ENCODE measurements around the gene R3HCC1L. TPM values are rescaled to one million over a fixed set of nuclear protein-coding genes. Genes with fewer than 3 reads are reported as not detected.

The R3HCC1L gene
- total and polyA plus RNA-seq, 9 of the 15 experiments (the other 6 are each of a cell fraction or from before 2014, with no cell fraction given): 9.1 to 17.8 (median 12.6) TPM

DNA sequence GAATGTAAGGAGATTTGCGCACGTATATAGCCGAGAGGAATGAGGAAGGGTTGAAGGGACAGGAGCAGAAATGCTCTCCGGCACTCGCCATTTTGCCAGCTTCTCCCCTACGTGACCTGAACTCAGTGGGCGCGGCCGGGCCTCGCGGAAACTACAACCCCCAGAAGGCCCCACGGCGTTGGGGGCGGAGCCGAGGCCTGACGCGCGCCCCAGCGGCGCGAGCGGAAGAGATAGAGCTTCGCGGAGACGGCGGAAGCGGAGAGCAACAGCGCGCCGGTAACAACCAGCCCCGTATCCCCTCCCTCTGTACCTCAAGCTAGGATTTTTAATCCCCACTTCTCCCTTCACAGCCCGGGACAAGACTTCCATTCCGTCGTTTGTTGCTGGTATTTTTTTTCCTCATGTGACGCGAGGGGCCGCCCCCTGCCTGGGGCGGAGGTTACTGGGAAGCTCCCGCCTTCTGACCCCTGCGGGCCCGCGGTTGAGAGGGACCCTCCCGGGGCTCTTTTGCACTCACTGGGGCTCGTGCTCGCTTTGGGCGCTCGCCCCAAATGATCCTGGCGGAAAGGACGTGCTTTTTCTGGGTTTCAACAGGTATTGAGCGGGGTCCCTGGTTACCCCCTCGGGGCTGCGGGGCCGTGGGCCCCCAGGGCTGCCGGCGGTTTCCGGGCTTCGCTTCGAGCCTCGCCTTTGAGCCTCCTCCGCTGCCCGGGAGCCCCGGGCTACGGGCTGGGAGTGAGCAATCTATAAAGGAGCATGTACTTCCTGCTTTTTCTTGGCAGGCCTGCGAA is at the start of gene R3HCC1L (continued):
- TF ChIP-seq, protein P1, sequence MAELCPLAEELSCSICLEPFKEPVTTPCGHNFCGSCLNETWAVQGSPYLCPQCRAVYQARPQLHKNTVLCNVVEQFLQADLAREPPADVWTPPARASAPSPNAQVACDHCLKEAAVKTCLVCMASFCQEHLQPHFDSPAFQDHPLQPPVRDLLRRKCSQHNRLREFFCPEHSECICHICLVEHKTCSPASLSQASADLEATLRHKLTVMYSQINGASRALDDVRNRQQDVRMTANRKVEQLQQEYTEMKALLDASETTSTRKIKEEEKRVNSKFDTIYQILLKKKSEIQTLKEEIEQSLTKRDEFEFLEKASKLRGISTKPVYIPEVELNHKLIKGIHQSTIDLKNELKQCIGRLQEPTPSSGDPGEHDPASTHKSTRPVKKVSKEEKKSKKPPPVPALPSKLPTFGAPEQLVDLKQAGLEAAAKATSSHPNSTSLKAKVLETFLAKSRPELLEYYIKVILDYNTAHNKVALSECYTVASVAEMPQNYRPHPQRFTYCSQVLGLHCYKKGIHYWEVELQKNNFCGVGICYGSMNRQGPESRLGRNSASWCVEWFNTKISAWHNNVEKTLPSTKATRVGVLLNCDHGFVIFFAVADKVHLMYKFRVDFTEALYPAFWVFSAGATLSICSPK (IDR thresholded peaks at IDR 0.05; ENCODE audit: borderline replicate concordance): no peak
- TF ChIP-seq TBL1XR1 (IDR thresholded peaks at IDR 0.05; ENCODE audit: low read length in 2 of 2) (0 out of 4 replicates have a peak, but pooled peaks of 1 of the 2 experiments have one; percentile 21), RBM34 (IDR thresholded peaks at IDR 0.05; ENCODE audit: borderline replicate concordance, insufficient read depth, low read length) (no peak), CBX1 (IDR thresholded peaks at IDR 0.05; ENCODE audit: low read depth) (no peak), ZNF561 (CRISPR knock-in tag; conservative IDR thresholded peaks at IDR 0.05) (no peak), TARDBP (IDR thresholded peaks at IDR 0.05) (no peak), DACH1 (IDR thresholded peaks at IDR 0.05; ENCODE audit: partially characterized antibody) (no peak), ZEB2 (IDR thresholded peaks at IDR 0.05) (no peak), ZNF764 (CRISPR knock-in tag; IDR thresholded peaks at IDR 0.05; ENCODE audit: low read depth) (no peak), PHB2 (IDR thresholded peaks at IDR 0.05; ENCODE audit: low read depth) (no peak), ZNF140 (CRISPR knock-in tag; IDR thresholded peaks at IDR 0.05) (no peak), NCOA6 (IDR thresholded peaks at IDR 0.05) (no peak), ETS2 (tag; IDR thresholded peaks at IDR 0.05; ENCODE audit: borderline replicate concordance, poor library complexity, severe bottlenecking) (no peak), NRF1 (conservative IDR thresholded peaks at IDR 0.05 in 1 of 2, IDR thresholded peaks at IDR 0.05 in 1 of 2) (peak; percentile 72 to 79), THRAP3 (IDR thresholded peaks at IDR 0.05; ENCODE audit: borderline replicate concordance) (no peak), PML (IDR thresholded peaks at IDR 0.05; ENCODE audit: low read length) (peak; percentile 48; the same call in 1 of the 2 replicates), BCL6 (CRISPR knock-in tag; IDR thresholded peaks at IDR 0.05) (no peak), RBFOX2 (IDR thresholded peaks at IDR 0.05; ENCODE audit: low read depth, low read length) (peak; percentile 96), MIER1 (IDR thresholded peaks at IDR 0.05; ENCODE audit: low read depth) (no peak), HES1 (IDR thresholded peaks at IDR 0.05; ENCODE audit: low read depth) (no peak), POLR2AphosphoS5 (IDR thresholded peaks at IDR 0.05; ENCODE audit: control insufficient read depth, insufficient read depth, low read depth, low read length) (peak; percentile 70), SAFB2 (IDR thresholded peaks at IDR 0.05; ENCODE audit: borderline replicate concordance, low read depth, low read length, severe bottlenecking) (no peak), ZNF507 (tag; conservative IDR thresholded peaks at IDR 0.05) (no peak), STAT5A (IDR thresholded peaks at IDR 0.05; ENCODE audit: borderline replicate concordance, low read length) (no peak), ZNF436 (CRISPR knock-in tag; IDR thresholded peaks at IDR 0.05) (no peak)
- TF ChIP-seq, protein P2, sequence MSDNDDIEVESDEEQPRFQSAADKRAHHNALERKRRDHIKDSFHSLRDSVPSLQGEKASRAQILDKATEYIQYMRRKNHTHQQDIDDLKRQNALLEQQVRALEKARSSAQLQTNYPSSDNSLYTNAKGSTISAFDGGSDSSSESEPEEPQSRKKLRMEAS (CRISPR knock-in tag; IDR thresholded peaks at IDR 0.05): no peak
- TF ChIP-seq, protein P3, sequence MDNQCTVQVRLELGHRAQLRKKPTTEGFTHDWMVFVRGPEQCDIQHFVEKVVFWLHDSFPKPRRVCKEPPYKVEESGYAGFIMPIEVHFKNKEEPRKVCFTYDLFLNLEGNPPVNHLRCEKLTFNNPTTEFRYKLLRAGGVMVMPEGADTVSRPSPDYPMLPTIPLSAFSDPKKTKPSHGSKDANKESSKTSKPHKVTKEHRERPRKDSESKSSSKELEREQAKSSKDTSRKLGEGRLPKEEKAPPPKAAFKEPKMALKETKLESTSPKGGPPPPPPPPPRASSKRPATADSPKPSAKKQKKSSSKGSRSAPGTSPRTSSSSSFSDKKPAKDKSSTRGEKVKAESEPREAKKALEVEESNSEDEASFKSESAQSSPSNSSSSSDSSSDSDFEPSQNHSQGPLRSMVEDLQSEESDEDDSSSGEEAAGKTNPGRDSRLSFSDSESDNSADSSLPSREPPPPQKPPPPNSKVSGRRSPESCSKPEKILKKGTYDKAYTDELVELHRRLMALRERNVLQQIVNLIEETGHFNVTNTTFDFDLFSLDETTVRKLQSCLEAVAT (IDR thresholded peaks at IDR 0.05): no peak
